ENCODE results near the gene HTD2. TPM values are rescaled to one million over a fixed set of nuclear protein-coding genes. Genes with fewer than 3 reads are reported as not detected.
A peak's percentile ranks its signal among the peaks of the same experiment; 100 is the strongest.

Gene HTD2
- total RNA-seq, 1 donor from 2014 or later = 8.1 TPM

- peak; percentile 23 for ATAC-seq
These were observed 13.5 kb upstream of the HTD2 start for GRCh38 chr3:58292866-58293265.

GRCh38 chr3:58293516-58293915, 12.8 kb upstream of the HTD2 start:
- ATAC-seq = no peak

- peak; percentile 6 for ATAC-seq
These were observed 10.1 kb upstream of the HTD2 start for GRCh38 chr3:58296269-58296668.

- ATAC-seq = peak; percentile 61
These were observed 9.5 kb upstream of the HTD2 start for GRCh38 chr3:58296843-58297242.

- no peak for ATAC-seq
These were observed 8.1 kb upstream of the HTD2 start for GRCh38 chr3:58298190-58298589.

GRCh38 chr3:58299075-58299474, 7.2 kb upstream of the HTD2 start:
- ATAC-seq = no peak

GRCh38 chr3:58299839-58300516, 6.3 kb upstream of the HTD2 start:
- ATAC-seq = no peak

GRCh38 chr3:58307639-58308215, 1.4 kb downstream of the HTD2 start:
- no peak for ATAC-seq

- ATAC-seq = no peak
These were observed 2.4 kb downstream of the HTD2 start for GRCh38 chr3:58308728-58309127.

- no peak for ATAC-seq
These were observed 11.5 kb downstream of the HTD2 start for GRCh38 chr3:58317811-58318210.

- no peak for ATAC-seq
These were observed 15.5 kb downstream of the HTD2 start for GRCh38 chr3:58321791-58322190.

- no peak for ATAC-seq
These were observed 16.5 kb downstream of the HTD2 start for GRCh38 chr3:58322793-58323192.

- ATAC-seq = no peak
These were observed 17.4 kb downstream of the HTD2 start for GRCh38 chr3:58323529-58324390.

GRCh38 chr3:58324391-58325390, 18.4 kb downstream of the HTD2 start:
- ATAC-seq = no peak

- no peak for ATAC-seq
These were observed 19.2 kb downstream of the HTD2 start for GRCh38 chr3:58325525-58325992.

GRCh38 chr3:58326267-58326900, 20.1 kb downstream of the HTD2 start:
- no peak for ATAC-seq

- no peak for ATAC-seq
These were observed 23.0 kb downstream of the HTD2 start for GRCh38 chr3:58329150-58329921.

GRCh38 chr3:58329922-58330413, 23.6 kb downstream of the HTD2 start:
- ATAC-seq = no peak

GRCh38 chr3:58331593-58332152, 25.4 kb downstream of the HTD2 start:
- ATAC-seq = no peak

GRCh38 chr3:58332575-58333188, 26.4 kb downstream of the HTD2 start, which contains the start of gene PXK:
TSS of gene PXK (plus strand) at chr3:58332892. CDS start at chr3:58332989, 97 bp downstream.
- ATAC-seq = peak; percentile 87

Measured in esophagus mucosa (tissue), 1 donor.